T47D (cell line): Measurements from ENCODE around the gene ATL1.
A peak's percentile ranks its signal among the peaks of the same experiment; 100 is the strongest.

Experiments used
- DNase-seq, 2 experiments: peaks; one replicate each; pipeline versions ENCODE4 v3.0.0 to v3.0.0-alpha.2; 2011 to 2012; ENCODE audit warnings: low read depth in 1 of 2, low spot score in 1 of 2
- JUND ChIP-seq: IDR thresholded peaks from 2 replicates; pipeline ENCODE4 v1.6.1; 2012; ENCODE audit warnings: low read depth
- in situ Hi-C: cut with HindIII; loops from 2 replicates; pipeline ENCODE4 v1.10.0; 2016; ENCODE audit warnings: low sequenced_read_pairs, low pct_unique_long_range_greater_than_20kb

The ATL1 gene

DNA sequence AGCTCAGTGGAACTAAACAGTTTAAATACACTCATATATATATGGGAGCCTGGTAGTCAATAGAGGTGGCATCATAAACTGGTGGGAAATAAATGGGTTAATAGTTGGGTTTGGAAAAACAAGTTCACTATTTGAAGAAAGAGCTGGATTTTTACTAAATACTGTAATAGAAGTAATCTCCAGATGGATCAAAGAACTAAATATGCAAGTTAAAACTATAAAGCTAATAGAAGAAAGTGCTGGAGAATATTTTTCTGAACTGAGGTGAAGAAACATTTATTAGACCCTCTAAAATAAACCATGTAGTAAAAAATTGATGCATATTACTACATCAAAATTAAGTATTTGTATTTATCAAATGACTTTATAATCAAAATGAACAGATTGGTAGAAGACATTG lies 38.8 kb downstream of the ATL1 start:
- in situ Hi-C loops: no loop called here

DNA sequence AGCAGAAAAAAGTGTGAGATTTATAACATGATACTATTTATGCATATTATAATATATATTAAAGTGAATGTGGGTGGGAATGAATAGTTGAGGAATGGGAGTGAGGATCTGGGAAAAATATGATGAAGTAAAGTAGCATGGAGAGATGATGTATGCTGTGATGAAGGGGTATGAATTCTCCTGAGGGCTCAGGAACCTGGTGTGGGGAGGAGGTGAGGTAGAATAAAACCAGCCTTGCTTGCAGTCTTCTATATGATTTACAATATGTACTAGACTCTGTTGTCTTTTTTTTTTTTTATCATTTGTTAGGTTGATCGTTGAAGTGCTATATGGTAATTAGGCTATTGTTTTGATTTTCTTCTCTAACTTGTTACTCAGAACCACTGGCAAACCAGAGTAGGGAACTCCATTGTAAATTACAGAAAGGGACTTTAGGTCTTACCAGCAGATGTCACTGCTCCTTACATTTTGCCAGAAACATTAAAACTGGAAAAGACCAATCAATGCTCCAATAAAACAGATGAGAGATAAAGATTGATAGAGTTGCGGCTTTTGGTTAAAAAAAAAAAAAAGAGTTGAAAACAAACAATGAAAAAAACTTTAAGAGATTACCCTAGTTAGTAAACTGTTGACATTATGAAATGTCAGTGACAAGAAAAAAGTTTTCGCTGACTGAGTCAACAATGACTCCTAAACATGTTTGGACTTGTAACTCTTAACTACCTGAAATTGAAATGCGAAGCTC lies 39.9 kb downstream of the ATL1 start:
- in situ Hi-C loops: no loop called here
- DNase-seq: peak; percentile 7 to 72
- TF ChIP-seq JUND: no peak

More for the DNA sequence above, 38.8 kb downstream of the ATL1 start:
- no peak for DNase-seq
- TF ChIP-seq JUND: no peak

DNA sequence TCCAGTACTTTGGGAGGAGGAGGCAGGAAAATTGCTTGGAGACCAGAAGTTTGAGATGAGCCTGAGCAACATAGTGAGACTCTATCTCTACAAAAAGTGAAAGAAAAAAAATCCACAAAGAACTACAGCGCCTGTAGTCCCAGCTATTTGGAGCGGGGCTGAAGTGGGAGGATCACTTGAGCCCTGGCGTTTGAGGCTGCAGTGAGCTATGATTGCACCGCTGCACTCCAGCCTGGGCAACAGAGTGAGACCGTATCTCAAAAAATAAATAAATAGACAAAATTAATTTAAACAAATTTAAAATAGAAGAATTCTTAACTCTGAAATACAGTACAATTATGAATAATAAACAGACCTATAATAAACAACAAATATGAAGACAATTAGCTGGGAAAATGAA lies 40.9 kb downstream of the ATL1 start:
- TF ChIP-seq JUND: no peak
- in situ Hi-C loops: no loop called here
- peak in 1 of 2 experiments; percentile 7 for DNase-seq

DNA sequence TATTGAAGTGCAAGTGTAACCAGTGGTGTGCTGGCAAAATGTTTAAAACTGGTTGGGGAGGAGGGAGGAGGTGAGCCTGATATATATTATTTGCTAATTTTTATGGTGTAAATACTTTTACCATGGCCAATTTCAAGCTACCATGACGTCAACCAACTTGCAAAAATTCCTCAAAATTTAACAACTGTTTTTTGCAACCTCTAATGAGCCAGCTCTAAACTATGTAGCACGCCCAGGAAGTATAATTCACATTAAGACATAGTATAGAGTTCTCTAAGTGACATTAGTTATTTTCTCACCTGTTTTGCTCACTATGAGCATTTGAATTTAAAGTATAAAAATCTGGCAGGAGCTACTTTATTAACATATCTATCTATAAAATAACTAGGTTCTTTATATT lies 41.4 kb downstream of the ATL1 start:
- no peak for TF ChIP-seq JUND
- in situ Hi-C loops: no loop called here
- DNase-seq: no peak

DNA sequence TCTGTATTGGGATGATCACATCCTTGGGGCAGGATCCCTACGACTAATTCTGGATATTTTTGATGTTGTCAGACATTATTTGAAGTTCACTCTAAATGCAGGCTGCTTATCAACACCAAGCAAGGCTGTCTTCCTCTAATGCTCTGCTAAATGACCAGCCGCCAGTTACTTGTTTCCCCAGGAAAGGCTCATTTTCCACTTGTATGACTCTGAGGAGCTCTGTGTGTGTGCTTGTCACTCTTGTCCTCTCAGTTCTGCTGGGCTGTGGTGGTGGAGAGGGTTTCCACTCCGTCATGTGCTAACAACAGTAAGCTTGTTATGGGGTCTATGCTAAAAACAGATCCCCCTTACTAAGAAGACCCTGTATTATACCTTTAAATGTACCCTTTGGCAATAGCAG lies 42.1 kb downstream of the ATL1 start:
- DNase-seq: no peak
- no peak for TF ChIP-seq JUND
- in situ Hi-C loops: no loop called here

DNA sequence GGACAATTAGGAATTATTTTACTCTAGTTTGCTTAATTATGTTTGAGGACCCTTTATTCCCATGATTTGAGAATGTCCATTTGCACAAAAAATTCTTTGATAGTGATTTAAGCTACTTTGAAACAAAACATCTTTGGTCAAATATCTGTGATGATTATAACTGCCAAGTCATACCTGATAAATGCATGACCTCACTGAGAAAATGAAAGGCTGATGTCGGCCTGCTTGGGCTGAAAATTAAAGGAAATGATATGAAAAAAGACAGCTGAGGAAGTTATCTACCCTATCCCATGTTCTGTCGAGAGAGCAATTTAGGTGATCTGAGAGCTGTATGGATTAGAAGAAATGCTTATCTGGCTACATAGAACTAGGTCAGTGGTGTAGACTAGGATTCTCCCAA lies 43.6 kb downstream of the ATL1 start:
- in situ Hi-C loops: no loop called here
- DNase-seq: no peak
- no peak for TF ChIP-seq JUND

DNA sequence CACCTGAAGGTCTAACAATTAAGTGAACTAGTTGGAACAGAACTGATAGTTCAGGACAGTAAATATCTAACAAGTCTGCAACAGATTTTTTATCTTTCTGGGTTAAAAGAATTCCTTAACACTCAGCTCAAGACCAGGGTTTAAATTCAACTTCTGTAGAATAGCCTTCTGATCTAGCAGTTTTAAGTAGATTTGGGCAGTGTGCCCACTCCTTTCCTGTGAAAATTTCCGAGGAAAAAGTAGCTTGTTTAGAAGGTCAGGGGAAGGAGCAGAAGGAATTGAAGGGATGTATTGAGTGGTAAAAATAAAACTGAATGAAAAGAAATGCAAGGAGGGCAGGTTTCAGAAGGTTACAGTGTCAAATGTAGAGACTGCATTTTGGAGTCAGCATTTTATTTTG lies 45.8 kb downstream of the ATL1 start:
- in situ Hi-C loops: no loop called here
- no peak for DNase-seq
- TF ChIP-seq JUND: no peak

DNA sequence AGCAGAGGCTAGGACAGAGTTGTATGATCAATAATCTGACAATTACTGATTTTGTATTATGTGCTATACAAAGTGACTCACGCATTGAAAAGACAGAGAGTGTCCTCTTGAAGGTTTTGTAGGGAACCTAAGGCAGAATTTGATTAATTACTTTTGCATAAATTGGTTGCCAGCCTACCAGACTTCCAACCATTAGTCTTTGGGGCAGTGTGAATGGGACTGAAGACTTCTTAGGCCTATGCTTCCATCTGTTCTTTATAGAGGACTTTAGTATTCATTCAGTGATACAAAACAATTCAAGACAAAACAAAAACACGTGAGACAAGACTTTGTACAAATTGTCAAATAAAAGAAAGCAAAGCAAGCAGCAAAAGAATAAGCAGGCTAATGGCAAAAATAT lies 46.5 kb downstream of the ATL1 start:
- no peak for TF ChIP-seq JUND
- in situ Hi-C loops: no loop called here

DNA sequence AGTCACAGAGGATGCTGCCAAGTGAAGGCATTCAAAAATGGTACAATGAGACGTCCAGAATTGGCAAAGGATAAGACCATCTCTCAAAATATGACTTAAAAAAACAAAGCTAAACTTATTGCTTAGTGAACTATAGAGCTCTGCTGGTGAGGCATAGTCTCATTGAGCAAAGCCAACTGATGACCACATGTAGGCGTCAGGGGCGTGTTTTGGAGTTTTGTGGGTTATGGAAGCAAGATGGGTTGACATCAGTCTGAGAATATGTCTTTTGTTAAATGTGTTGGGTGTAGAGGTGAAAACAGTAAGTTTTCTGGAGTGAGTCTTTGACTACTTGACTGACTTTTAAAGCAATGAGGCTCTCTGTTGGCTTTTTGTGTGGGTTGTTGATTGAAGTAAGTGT lies 47.2 kb downstream of the ATL1 start:
- DNase-seq: no peak
- TF ChIP-seq JUND: no peak
- in situ Hi-C loops: no loop called here

More for the DNA sequence above, 46.5 kb downstream of the ATL1 start:
- DNase-seq: no peak

DNA sequence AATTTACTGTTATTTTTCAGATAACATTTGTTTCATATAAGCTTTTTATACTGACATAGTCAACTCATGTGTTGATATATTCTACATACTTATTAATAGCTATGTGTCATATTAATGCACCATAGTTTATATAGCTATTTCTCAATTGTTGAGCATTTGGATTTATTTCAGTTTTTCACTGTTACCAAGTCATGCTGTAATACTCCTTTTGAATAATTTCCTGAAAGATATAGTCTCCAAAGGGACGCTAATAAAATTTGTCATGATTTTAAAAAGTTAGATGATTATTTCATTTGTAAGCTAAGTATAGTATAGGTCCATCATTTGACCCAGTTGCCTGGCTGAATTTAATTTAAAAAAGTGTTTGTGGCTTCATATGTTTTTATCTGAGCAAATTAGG lies 47.8 kb downstream of the ATL1 start:
- in situ Hi-C loops: no loop called here
- no peak for DNase-seq
- TF ChIP-seq JUND: no peak

DNA sequence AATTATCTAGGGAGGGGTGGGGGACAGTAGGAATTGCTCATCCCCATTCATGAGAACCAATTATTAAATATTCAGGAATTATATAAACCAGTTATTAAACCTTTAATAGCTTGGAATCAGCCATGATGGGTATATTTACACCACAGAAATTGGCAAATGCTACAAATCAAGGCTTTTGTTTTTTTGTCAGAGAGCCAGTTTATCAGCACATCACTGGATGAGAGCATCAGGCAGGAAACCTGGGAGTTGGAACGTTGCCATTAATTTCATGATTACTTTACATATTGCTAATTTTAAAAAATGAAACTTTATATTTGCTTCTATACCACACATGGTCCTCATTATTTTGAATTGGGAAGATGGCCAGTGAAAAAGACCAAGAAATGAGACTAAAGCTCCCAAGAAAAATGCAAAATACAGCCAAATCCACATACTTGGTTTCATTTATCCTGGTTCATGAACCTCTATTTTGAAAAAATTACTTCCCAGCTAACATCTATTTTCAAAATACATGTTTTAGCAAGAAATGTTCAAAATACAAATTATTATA lies 48.4 kb downstream of the ATL1 start:
- in situ Hi-C loops: no loop called here
- no peak for DNase-seq
- TF ChIP-seq JUND: no peak

DNA sequence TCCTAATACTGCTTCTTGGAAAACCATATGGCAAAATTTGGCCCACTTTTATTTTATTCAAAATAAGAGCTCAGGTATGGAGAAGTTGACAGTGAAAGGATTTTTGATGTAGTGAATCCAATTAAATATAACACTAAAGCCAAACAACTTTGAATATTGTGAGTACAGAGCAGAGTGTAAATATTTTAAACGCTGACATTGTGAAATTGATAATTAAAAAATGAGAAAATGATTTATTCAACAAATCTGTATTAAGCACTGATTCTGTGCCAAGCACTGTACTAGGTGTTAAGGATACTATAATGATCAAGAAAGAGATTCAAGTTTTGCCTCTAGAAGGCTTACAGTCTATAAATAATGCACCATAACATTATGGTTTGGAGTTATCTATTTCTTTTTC lies 50.5 kb downstream of the ATL1 start:
- TF ChIP-seq JUND: no peak
- no peak for DNase-seq
- in situ Hi-C loops: no loop called here

DNA sequence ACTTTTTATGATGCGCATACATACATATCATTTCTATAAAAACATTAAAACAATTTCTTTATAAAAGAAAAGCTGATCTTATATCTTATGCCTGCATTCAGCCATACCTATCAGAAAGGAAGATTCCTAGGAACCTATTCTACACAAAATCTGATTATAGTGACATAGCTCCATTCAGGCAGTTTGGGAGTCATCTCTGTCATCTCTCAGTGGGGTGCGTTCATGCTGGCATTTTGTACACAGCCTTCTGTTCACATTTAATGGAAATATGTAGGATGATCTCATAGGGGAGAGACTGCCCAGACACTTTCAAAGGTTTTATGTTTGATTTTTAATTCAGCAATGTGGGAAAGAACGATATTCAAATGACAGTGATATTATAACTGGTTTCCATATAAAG lies 52.9 kb downstream of the ATL1 start:
- no peak for TF ChIP-seq JUND
- in situ Hi-C loops: no loop called here
- no peak for DNase-seq

DNA sequence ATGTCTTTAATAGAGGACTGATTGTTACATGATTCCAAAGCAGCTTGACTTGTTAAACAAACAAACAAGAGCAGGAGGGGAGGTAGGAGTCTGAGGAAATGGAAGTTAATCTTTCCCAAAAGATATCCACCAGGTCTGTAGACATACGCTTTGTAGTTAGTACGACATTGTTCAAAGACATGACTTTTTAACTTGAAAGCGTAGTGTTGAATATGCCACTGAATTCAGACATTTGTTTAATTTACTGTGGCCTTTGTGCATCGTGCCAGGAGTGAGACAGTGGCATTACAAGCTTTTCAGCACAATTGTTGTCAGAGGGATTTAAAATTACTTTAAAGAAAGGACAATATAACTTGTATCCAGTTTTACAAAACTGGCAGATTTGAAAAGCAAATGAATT lies 55.1 kb downstream of the ATL1 start:
- TF ChIP-seq JUND: no peak
- no peak for DNase-seq
- in situ Hi-C loops: no loop called here
